ENCODE measurements around the gene DOCK3.

The DOCK3 gene

GRCh38 chr3:51371943-51372557 lies 697.3 kb downstream of the DOCK3 start:
- TF ChIP-seq CTCF (conservative IDR thresholded peaks at IDR 0.05; ENCODE audit: low read depth, low read length): peak; percentile 61
- Histone ChIP-seq H3K27me3 (ENCODE audit: insufficient read depth, low read depth) (no peaks in the 10 kb centered on the region), H3K4me1 (ENCODE audit: low read depth, poor library complexity, severe bottlenecking) (no peaks in the 10 kb centered on the region), H3K9ac (no peak overlapping the region), H3K4me3 (IDR thresholded peaks at IDR 0.05; ENCODE audit: insufficient read depth, low read depth, low read length) (no peak overlapping the region), H3K36me3 (ENCODE audit: insufficient read depth) (no peaks in the 10 kb centered on the region), H3K4me2 (no peak overlapping the region), H3K79me2 (ENCODE audit: insufficient read depth, low read depth) (no peaks in the 10 kb centered on the region), H3K27ac (no peak overlapping the region), H2AFZ (ENCODE audit: low read depth) (no peak overlapping the region), H4K20me1 (ENCODE audit: insufficient read depth) (no peaks in the 10 kb centered on the region)

GRCh38 chr3:51373658-51374421 lies 699.1 kb downstream of the DOCK3 start:
- Histone ChIP-seq H3K27ac (no peak overlapping the region), H3K79me2 (ENCODE audit: insufficient read depth, low read depth) (no peaks in the 10 kb centered on the region), H3K4me1 (ENCODE audit: low read depth, poor library complexity, severe bottlenecking) (no peaks in the 10 kb centered on the region), H3K4me2 (no peak overlapping the region), H3K36me3 (ENCODE audit: insufficient read depth) (no peaks in the 10 kb centered on the region), H3K4me3 (IDR thresholded peaks at IDR 0.05; ENCODE audit: insufficient read depth, low read depth, low read length) (no peak overlapping the region), H2AFZ (ENCODE audit: low read depth) (no peak overlapping the region), H3K9ac (no peak overlapping the region), H3K27me3 (ENCODE audit: insufficient read depth, low read depth) (no peaks in the 10 kb centered on the region), H4K20me1 (ENCODE audit: insufficient read depth) (no peaks in the 10 kb centered on the region)
- TF ChIP-seq CTCF (conservative IDR thresholded peaks at IDR 0.05; ENCODE audit: low read depth, low read length): no peak

- no peak overlapping the region for H3K9ac ChIP-seq
- no peaks in the 10 kb centered on the region for H4K20me1 ChIP-seq (ENCODE audit: insufficient read depth)
- no peaks in the 10 kb centered on the region for H3K27me3 ChIP-seq (ENCODE audit: insufficient read depth, low read depth)
- TF ChIP-seq CTCF (conservative IDR thresholded peaks at IDR 0.05; ENCODE audit: low read depth, low read length): no peak
- no peaks in the 10 kb centered on the region for H3K79me2 ChIP-seq (ENCODE audit: insufficient read depth, low read depth)
- no peak overlapping the region for H3K4me3 ChIP-seq (IDR thresholded peaks at IDR 0.05; ENCODE audit: insufficient read depth, low read depth, low read length)
- no peaks in the 10 kb centered on the region for H3K4me1 ChIP-seq (ENCODE audit: low read depth, poor library complexity, severe bottlenecking)
- H3K27ac ChIP-seq: no peak overlapping the region
- no peak overlapping the region for H2AFZ ChIP-seq (ENCODE audit: low read depth)
- no peak overlapping the region for H3K4me2 ChIP-seq
- no peaks in the 10 kb centered on the region for H3K36me3 ChIP-seq (ENCODE audit: insufficient read depth)
These were observed 699.7 kb downstream of the DOCK3 start for GRCh38 chr3:51374456-51374855.

GRCh38 chr3:51375136-51375535 lies 700.4 kb downstream of the DOCK3 start:
- no peak overlapping the region for H3K27ac ChIP-seq
- no peaks in the 10 kb centered on the region for H3K79me2 ChIP-seq (ENCODE audit: insufficient read depth, low read depth)
- H3K27me3 ChIP-seq (ENCODE audit: insufficient read depth, low read depth): no peaks in the 10 kb centered on the region
- no peak overlapping the region for H3K9ac ChIP-seq
- no peaks in the 10 kb centered on the region for H3K4me1 ChIP-seq (ENCODE audit: low read depth, poor library complexity, severe bottlenecking)
- H3K4me3 ChIP-seq (IDR thresholded peaks at IDR 0.05; ENCODE audit: insufficient read depth, low read depth, low read length): no peak overlapping the region
- TF ChIP-seq CTCF (conservative IDR thresholded peaks at IDR 0.05; ENCODE audit: low read depth, low read length): no peak
- H2AFZ ChIP-seq (ENCODE audit: low read depth): no peak overlapping the region
- H3K4me2 ChIP-seq: no peak overlapping the region
- H4K20me1 ChIP-seq (ENCODE audit: insufficient read depth): no peaks in the 10 kb centered on the region
- no peaks in the 10 kb centered on the region for H3K36me3 ChIP-seq (ENCODE audit: insufficient read depth)

Measured in KMS-11 (cell line).